ENCODE results near the gene TUBA3E.
"Not testable (repeated sequence)": the region's sequence is repeated elsewhere in the genome, so short reads cannot be mapped to it uniquely, and the experiment has no call there.

The TUBA3E gene

DNA sequence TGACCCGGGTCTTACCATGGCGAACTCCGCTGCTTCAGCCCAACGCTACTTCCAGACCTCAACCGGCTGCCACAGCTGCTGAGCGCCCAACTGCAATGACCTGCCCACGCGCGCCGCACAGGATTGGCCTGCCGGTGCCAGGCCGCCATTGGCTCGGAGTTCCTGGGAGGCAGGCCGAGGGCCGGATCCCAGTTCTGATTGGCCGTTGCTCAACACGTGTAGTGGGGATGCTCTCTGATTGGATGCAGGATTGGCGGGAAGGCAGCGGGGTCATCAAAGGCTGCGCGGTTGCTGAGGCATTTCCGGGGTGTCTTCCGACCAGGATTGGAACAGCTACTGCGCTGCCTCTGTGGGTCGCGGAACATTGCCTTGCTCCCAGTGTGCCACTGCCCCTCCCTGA lies at the start of gene TUBA3E:
TSS of gene TUBA3E (minus strand) at position 97 of the 400 bp plus-strand sequence. CDS start at position 18, 79 bp downstream.
- no peak for DNase-seq

DNA sequence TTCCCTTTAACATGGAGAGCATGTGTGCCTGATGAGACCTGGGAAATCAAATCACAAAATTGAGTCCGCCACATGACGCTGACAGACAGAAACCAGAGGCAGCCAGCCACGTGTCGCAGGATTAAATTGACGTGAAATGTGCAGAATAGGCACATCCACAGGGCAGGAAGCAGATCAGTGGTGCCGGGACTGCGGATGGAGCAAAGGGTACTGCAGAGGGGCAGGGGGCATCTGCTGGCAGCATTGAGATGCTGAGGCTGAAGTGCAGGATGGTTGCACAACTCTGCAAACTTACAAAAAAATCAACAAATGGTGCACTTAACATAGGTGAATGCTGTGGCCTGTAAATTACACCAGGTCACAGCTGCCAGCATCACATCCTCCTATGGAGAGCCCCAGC lies 48.2 kb upstream of the TUBA3E start:
- DNase-seq, result no peak

DNA sequence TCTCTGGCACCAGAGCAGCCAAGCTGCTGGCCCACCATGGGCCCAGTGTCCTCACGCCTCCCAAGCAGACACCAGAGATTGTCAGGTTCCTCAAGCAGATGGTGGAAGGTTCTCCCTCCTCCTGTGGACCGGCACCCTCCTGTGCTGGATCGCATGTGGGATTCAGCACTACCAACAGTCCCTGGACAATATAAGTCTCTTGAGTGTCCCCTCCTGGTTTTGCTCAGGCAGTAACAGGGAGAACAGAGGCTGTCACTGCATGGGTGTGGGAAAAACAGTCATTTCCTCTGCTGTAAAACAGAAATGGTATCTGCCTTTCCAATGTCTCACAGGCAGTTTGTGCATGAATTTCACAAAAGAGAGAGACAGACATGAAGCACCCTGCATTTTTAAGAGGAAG lies 47.7 kb upstream of the TUBA3E start:
- DNase-seq, result no peak

GRCh38 chr2:130243359-130243758 lies 45.1 kb upstream of the TUBA3E start:
- DNase-seq, result no peak

DNA sequence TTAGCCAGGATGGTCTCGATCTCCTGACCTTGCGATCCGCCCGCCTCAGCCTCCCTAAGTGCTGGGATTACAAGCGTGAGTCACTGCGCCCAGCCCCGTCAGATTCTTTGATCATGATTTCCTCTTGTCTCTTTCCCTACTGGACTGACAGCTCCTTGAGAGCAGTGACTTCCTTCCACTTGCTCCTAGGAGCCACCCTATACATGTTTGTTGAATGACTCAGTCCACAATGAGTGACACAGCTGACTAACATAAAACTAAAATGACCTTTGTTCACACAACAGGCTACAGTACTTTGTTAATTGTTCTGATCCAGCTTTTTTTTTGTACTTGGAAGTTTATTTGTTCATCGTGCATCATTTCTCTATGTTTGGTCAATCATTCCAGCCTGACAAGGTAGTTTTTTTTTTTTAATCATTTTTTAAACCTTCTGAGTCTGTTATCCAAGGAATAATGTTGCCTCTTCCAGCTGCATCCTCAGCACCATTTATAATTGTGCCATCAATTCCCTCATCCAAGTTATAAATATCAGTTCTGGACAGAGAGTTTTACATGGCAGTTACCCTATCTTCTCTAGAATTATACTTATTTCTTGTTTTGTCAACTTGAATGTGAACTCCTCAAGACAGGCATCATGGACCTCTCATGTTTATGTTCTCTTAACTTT lies 42.9 kb upstream of the TUBA3E start:
- DNase-seq, result peak; percentile 93

DNA sequence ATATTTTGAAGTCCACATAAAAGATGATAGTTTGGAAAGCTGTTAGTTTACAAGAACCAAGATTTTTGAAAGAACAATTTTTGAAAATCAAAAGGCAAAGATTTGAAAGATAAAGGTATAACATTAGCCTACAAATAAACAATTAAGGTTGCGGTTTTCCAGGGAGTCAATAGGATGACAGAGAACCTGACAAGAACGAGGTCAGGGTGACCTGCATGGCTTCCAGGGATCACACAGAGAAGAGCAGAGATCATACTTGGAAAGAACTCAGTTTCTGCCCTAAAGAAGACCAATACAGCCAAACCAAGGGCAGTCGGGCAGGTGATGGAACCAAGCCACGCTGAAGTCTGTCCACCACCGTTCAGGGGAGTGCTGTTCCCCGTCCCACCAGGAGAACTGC lies 41.3 kb upstream of the TUBA3E start:
- DNase-seq, result not testable (repeated sequence)

DNA sequence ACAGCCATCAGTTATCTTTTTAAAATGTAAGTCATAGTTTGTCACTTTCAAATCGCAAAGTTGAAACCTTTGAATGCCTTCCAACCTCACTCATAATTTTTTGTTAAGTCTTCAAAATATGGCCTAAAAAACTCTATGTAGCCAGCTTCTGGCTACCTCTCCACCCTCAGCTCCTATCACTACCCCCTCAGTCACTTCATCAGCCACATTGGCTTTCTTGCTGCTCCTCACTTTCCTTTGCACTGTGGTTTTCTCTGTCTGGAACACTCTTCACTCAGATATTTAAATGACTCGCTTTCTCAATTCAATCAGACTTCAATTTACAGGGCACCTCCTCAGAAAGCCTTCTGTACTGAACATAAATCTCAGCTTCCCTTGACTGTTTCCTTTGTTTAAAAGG lies 34.8 kb upstream of the TUBA3E start:
- DNase-seq, result not testable (repeated sequence)

DNA sequence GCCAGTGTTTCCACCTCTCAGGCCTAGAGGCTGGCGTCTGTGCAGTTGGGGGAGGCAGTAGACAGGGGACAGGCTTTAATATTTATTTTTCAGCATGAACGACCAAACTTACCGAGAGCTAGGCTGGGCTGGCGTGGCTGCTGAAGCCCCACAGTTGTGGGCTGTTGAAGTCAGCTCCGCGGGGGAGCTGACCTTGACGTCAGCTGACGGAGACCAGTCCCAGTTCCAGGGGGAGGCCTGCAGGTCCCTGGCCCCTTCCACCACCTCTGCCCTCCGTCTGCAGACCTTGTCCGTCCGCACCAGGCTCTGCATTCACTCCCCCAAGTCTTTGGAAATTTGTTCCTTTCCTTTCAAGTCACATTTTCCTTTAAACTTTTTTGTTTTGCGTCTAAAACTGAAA lies 33.4 kb upstream of the TUBA3E start:
- no peak for DNase-seq

DNA sequence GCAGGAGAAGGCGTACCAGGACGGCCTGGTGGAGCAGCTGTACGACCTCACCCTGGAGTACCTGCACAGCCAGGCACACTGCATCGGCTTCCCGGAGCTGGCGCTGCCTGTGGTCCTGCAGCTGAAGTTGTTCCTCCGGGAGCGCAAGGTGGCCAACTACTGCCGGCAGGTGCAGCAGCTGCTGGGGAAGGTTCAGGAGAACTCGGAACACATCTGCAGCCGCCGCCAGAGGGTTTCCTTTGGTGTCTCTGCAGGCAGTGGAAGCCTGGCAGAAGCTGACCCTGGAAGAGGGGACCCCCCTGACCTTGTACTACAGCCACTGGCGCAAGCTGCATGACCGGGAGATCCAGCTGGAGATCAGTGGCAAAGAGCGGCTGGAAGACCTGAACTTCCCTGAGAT lies 32.7 kb upstream of the TUBA3E start:
- DNase-seq, result not testable (repeated sequence)

DNA sequence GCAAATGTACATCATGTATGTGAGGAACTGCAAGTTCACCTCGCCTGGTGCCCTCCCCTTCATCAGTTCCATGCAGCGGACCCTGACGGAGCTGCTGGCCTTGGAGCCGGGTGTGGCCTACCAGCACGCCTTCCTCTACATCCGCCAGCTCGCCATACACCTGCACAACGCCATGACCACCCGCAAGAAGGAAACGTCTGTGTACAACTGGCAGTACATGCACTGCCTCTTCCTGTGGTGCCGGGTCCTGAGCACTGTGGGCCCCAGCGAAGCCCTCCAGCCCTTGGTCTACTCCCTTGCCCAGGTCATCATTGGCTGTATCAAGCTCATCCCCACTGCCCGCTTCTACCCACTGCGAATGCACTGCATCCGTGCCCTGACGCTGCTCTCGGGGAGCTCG lies 32.1 kb upstream of the TUBA3E start:
- not testable (repeated sequence) for DNase-seq

- DNase-seq, result not testable (repeated sequence)
These were observed 30.9 kb upstream of the TUBA3E start for GRCh38 chr2:130229161-130229510.

DNA sequence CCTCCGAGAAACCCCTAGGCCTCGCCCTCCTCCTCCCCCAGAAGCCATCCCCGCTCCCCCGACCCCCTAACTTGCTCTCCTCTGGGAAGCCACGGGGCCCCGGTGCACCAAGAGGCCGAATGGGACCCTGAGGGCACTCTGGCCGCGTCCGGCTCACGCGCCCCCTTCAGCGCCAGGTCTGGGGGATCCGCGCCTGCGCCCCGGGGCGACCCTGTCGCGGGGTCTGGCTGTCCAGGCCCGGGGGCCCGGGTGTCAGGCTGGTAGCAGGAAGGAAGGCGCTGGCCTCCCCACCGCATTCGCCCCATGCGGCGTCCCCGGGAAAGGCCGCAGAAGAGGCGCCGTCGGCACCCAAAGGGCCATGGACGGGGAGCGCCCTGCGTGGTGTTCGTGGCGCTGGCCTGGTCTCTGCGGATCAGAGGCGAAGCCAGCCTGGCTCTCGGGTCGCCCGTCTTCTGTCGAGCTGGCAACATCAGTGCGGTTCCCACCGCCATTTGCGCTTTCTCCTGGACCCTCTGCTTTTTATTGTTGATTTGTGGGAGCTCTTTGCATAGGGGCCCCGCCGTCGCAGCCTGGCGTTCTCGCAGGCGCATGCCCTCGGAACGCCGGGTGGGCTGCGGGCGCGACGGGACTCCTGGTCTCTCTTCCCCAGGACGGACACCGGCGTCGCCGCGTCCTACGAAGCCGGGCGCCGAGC lies 30.4 kb upstream of the TUBA3E start:
- not testable (repeated sequence) for DNase-seq

DNA sequence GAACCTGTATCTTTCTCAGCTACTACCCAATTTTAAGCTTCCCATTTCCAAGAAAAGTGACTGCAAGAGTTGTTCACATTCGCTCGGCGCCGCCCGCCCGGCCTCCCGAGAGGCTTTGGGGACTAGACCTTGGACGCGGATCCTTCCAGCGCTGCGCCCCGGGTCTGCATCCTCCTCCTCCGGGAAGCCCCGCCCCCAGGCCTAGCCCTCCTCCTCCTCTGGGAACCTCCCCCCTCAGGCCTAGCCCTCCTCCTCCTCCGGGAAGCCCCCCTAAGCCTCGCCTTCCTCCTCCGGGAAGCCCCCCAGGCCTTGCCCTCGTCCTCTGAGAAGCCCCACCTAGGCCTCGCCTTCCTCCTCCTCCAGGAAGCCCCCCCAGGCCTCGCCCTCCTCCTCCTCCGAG lies 29.8 kb upstream of the TUBA3E start:
- DNase-seq, result not testable (repeated sequence)

DNA sequence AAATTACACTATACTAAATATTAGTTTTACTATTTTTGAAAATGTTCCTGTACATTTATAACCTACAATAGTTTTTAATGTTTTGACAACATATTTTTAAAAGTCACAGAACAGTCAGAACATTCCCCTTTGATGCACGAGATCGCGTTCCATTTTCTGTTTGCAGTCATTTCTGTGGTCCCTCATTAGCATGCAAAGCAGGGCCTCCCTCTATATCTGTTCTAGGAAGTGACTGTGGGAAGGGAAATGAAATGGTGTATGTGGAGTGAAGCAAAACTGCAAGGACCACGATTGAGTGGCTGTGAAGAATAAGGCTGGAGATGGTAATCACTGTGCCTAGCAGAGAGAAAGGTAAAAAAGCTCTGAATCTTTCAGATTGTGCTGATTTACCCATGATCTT lies 24.3 kb upstream of the TUBA3E start:
- DNase-seq, result not testable (repeated sequence)

GRCh38 chr2:130220505-130220904 lies 22.3 kb upstream of the TUBA3E start:
- not testable (repeated sequence) for DNase-seq

GRCh38 chr2:130219147-130219546 lies 20.9 kb upstream of the TUBA3E start:
- not testable (repeated sequence) for DNase-seq

- not testable (repeated sequence) for DNase-seq
These were observed 8.8 kb upstream of the TUBA3E start for GRCh38 chr2:130207051-130207450.

- DNase-seq, result not testable (repeated sequence)
These were observed 4.9 kb upstream of the TUBA3E start for GRCh38 chr2:130203150-130203549.

DNA sequence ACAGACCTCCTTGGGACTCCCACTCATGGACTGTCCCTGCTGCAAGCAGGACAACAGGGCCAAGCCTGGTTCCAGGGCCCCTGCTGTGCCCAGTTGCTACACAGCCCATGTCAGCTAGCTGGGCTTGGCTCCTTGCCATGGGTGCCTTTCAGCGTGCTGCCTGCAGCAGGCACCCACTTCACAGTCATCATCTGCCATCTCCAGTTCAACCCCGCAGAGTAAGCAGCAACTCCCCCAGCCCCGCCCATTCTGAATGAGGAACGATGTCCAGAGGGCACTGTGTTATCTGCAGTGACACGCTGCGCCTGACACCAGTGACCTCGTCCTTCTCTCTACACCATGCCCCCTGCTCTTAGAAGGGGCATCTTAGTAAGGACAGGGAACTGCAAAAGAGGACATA lies 4.3 kb upstream of the TUBA3E start:
- DNase-seq, result not testable (repeated sequence)

GRCh38 chr2:130196052-130196451 lies 2.2 kb downstream of the TUBA3E start:
- not testable (repeated sequence) for DNase-seq

- DNase-seq, result peak; percentile 22
These were observed 3.1 kb downstream of the TUBA3E start for GRCh38 chr2:130195089-130195635.

DNA sequence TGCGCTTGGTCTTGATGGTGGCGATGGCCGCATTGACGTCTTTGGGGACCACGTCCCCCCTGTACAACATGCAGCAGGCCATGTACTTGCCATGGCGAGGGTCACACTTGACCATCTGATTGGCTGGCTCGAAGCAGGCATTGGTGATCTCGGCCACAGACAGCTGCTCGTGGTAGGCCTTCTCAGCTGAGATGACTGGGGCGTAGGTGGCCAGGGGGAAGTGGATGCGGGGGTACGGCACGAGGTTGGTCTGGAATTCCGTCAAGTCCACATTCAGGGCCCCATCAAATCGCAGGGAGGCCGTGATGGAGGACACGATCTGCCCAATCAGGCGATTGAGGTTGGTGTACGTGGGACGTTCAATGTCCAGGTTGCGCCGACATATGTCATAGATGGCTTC lies 4.4 kb downstream of the TUBA3E start:
- peak; percentile 13 for DNase-seq

GRCh38 chr2:130192451-130192850 lies 5.8 kb downstream of the TUBA3E start:
- DNase-seq, result peak; percentile 33

GRCh38 chr2:130191319-130191718 lies 6.9 kb downstream of the TUBA3E start:
- DNase-seq, result not testable (repeated sequence)
